RWPE1 (cell line): ENCODE measurements around the gene MEGF6.
"Not testable (repeated sequence)": the region's sequence is repeated elsewhere in the genome, so short reads cannot be mapped to it uniquely, and the experiment has no call there.

ENCODE experiments used
- CTCF ChIA-PET: fragments of 350-600 bp; sonication (Branson Sonifier 250); formaldehyde crosslinking; extraction: SDS; loops from one replicate; lab custom pipeline; 2021; lab: Yijun Ruan, JAX
- POLR2A ChIA-PET: fragments of 400-600 bp; formaldehyde crosslinking; extraction: SDS; loops from one replicate; lab custom pipeline; 2020; ENCODE audit warnings: antibody characterized with exemption; ENCODE audit not compliant: low non-redundant PET; lab: Yijun Ruan, JAX
- DNase-seq: peaks from one replicate; pipeline ENCODE4 v3.0.0; 2012; ENCODE audit warnings: low spot score
- H3K27ac ChIP-seq: fragments of 450-650 bp; 2 replicates; pipeline ENCODE4 v1.5.1; 2017
- TF ChIP-seq, protein P1 (sequence below): fragments of 450-650 bp; conservative IDR thresholded peaks from 2 replicates; pipeline ENCODE4 v1.5.1; 2017; ENCODE audit warnings: low read depth, mild to moderate bottlenecking

The MEGF6 gene

DNA sequence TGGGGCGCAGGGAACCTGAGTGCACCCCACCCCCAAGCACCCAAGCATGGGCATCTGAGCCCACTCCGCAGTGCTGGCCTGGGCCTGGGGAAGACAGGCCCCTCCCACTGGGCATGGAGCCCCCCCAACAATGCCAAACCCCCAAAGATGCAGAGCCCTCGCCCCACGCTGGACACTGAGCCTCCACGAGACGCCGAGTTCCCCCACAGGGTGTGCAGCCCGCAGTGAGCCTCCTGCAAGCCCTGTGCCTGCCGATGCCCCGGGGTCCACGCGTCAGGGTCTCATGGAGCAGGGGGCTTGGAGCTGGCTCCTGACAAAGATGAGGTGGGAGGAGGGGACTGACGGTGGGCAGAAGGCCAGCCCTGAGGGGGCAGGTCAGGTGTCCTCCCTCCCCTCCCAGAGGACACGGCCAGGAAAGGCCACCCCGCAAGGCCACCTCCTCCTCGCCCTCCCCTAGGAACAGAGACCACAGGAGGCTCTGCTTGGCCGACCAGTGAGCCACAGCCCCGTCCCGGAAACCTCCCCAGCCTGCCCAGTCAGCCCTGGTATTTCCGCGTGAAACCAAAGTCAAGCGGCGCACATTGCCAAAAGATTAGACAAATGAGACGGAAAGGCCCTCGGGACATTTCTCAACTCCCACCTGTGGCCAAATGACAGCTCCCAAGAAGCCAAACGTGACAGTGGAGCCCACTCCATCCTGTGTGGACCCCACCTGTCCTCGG is 33.4 kb downstream of the MEGF6 start:
- ChIA-PET CTCF (interaction anchor here (0.9 to 1.3 kb wide), 2 partner anchors 11 to 1013 kb away, joined by 4 to 5 read pairs; no protein-coding TSS in a partner anchor), POLR2A (no interaction called here)
- H3K27ac ChIP-seq: no peak overlapping the region
- TF ChIP-seq, protein P1, sequence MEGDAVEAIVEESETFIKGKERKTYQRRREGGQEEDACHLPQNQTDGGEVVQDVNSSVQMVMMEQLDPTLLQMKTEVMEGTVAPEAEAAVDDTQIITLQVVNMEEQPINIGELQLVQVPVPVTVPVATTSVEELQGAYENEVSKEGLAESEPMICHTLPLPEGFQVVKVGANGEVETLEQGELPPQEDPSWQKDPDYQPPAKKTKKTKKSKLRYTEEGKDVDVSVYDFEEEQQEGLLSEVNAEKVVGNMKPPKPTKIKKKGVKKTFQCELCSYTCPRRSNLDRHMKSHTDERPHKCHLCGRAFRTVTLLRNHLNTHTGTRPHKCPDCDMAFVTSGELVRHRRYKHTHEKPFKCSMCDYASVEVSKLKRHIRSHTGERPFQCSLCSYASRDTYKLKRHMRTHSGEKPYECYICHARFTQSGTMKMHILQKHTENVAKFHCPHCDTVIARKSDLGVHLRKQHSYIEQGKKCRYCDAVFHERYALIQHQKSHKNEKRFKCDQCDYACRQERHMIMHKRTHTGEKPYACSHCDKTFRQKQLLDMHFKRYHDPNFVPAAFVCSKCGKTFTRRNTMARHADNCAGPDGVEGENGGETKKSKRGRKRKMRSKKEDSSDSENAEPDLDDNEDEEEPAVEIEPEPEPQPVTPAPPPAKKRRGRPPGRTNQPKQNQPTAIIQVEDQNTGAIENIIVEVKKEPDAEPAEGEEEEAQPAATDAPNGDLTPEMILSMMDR: no peak
- no peak for DNase-seq

DNA sequence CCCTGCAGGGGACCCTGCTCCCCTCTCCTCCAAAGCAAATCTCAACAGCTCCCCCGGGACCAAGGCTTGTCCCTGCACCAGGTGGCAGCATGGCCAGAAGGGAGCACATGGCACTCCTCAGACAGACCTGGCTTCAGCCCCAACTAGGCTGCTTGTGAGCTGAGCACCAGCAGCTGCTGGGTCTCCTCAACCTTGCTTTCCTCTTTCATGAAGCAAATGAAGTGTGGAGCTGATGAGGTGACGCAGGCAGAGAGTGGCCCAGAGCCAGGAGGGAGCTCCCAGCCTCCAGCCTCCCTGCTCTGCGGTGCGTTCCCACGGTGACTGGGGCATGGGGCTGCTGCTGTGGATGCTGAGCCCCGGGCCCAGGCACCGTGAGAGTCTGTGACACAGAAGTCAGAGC is 34.0 kb downstream of the MEGF6 start:
- no peak for DNase-seq
- TF ChIP-seq, protein P1: no peak
- ChIA-PET CTCF (no interaction called here), POLR2A (no interaction called here)
- no peak overlapping the region for H3K27ac ChIP-seq

DNA sequence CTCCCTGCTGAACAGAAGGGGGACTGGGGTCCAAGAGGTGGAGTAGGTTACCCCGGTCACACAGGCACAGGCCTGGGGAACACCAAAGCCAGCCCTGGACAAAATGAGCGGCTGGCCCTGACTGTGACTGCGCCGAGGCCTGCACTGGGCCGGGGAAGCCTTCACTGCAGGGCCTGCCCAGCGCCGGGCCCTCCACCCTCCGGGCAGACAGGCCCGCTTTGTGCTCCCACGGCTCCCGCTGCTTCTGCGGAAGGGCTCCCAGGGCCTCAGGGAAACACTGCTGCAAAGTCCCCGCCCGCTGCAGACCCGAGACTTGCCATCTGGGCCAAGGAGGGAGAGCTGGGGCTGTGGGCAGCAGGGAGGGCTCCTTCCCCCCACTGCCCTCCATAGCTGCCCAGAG is 35.3 kb downstream of the MEGF6 start:
- no peak overlapping the region; the same call in 1 of the 2 replicates for H3K27ac ChIP-seq
- POLR2A ChIA-PET: no interaction called here
- no peak for DNase-seq
- CTCF ChIA-PET: interaction anchor here (0.7 to 1.3 kb wide), 3 partner anchors 11 to 123 kb away, joined by 3 to 6 read pairs (median 5); no protein-coding TSS in a partner anchor
- TF ChIP-seq, protein P1: no peak

DNA sequence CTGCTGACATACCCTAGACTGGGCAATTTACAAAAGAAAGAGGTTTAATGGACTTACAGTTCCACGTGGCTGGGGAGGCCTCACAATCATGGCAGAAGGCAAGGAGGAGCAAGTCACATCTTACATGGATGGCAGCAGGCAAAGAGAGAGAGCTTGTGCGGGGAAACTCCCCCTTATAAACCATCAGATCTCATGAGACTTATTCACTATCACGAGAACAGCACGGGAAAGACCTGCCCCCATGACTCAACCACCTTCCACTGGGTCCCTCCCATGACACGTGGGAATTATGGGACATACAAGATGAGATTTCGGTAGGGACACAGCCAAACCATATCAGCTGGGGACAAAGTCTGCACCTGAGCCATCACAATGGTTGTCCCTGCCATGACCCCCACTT is 35.8 kb downstream of the MEGF6 start:
- DNase-seq, POLR2A ChIA-PET, H3K27ac ChIP-seq: not testable (repeated sequence)
- CTCF ChIA-PET: interaction anchor here (1.3 kb wide), 1 partner anchor 10 kb away, joined by 6 read pairs; no protein-coding TSS in a partner anchor

DNA sequence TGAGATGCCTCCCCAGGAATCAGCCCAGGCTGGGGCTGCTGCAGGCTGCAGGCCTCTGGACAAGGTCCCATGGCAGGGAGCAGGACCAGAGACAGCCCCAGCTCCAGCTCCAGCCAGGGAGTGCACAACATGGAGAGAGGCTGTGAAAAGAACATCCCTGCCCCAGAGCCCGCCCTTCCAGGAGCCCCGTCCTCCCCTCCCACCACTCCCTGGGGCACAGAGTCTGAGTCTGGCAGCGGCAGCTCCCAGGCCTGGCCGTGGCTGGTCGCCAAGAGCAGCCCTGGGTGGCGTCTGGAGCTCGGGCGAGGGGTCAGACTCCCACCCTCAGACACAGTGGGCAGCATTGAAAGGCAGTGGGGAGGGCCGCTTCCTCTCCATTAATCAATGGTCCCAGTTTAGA is 37.8 kb downstream of the MEGF6 start:
- POLR2A ChIA-PET: no interaction called here
- H3K27ac ChIP-seq: no peak overlapping the region
- CTCF ChIA-PET: no interaction called here
- TF ChIP-seq, protein P1: no peak
- DNase-seq: no peak

DNA sequence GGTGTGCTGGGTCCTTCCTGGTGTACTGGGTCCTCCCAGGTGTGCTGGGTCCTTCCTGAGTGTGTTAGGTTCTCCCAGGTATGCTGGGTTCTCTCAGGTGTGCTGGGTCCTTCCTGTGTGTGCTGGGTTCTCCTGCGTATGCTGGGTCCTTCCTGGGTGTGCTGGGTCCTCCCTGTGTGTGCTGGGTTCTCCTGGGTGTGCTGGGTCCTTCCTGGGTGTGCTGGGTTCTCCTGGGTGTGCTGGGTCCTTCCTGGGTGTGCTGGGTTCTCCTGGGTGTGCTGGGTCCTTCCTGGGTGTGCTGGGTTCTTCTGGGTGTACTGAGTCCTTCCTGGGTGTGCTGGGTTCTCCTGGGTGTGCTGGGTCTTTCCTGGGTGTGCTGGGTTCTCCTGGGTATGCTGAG is 38.7 kb downstream of the MEGF6 start:
- CTCF ChIA-PET, H3K27ac ChIP-seq, DNase-seq, POLR2A ChIA-PET: not testable (repeated sequence)

DNA sequence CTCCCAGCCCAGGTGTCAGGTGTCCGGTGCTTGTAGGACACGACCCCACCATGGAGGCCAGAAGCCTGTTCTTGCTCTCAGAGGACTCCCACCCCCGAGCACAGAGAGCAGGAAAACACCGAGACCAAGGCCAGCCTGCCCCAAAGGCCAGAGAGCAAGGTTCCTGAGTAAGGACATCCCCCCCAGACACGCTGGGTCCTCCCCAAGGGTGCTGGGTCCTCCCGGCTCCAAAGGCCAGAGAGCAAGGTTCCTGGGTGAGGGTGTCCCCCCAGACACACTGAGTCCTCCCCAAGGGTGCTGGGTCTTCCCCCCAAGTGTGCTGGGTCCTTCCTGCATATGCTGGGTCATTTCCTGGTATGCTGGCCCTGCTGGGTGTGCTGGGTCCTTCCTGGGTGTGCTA is 40.0 kb downstream of the MEGF6 start:
- no peak for DNase-seq
- TF ChIP-seq, protein P1: no peak
- CTCF ChIA-PET: no interaction called here
- H3K27ac ChIP-seq: no peak overlapping the region
- POLR2A ChIA-PET: no interaction called here
